AG09319 (cell line): ENCODE results near the gene PFKM.
"Not testable (repeated sequence)": the region's sequence is repeated elsewhere in the genome, so short reads cannot be mapped to it uniquely, and the experiment has no call there.

Experiments
- DNase-seq: peaks from one replicate; pipeline ENCODE4 v3.0.0-alpha.2; 2010; ENCODE audit warnings: low read depth; ENCODE audit errors: extremely low read depth
- TF ChIP-seq, protein P1 (sequence below): IDR thresholded peaks from 2 replicates; pipeline ENCODE4 v1.5.1; 2011; ENCODE audit warnings: low read depth, mild to moderate bottlenecking, inconsistent platforms, low read length, moderate library complexity

PFKM gene

DNA sequence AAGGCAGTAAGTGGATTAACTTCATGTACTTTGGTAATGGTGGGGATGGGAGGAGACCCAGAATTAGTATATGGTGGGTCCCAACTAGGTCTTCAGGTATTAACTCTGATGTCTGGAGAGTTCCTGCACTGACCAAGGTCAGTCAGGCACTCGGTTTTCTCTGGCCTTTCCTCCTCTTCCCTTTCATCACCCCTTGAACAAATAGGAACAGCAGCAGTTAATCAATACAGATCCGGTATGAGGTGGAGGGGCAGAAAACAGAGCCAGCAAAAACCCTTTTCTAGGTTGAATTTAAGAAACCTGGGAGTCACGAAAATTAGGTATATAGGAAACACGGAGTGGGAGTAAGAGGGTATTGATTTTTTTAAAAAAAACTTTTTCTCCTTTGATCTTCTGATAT, 4.0 kb downstream of the PFKM start:
- TF ChIP-seq, protein P1, sequence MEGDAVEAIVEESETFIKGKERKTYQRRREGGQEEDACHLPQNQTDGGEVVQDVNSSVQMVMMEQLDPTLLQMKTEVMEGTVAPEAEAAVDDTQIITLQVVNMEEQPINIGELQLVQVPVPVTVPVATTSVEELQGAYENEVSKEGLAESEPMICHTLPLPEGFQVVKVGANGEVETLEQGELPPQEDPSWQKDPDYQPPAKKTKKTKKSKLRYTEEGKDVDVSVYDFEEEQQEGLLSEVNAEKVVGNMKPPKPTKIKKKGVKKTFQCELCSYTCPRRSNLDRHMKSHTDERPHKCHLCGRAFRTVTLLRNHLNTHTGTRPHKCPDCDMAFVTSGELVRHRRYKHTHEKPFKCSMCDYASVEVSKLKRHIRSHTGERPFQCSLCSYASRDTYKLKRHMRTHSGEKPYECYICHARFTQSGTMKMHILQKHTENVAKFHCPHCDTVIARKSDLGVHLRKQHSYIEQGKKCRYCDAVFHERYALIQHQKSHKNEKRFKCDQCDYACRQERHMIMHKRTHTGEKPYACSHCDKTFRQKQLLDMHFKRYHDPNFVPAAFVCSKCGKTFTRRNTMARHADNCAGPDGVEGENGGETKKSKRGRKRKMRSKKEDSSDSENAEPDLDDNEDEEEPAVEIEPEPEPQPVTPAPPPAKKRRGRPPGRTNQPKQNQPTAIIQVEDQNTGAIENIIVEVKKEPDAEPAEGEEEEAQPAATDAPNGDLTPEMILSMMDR = no peak
- no peak for DNase-seq

DNA sequence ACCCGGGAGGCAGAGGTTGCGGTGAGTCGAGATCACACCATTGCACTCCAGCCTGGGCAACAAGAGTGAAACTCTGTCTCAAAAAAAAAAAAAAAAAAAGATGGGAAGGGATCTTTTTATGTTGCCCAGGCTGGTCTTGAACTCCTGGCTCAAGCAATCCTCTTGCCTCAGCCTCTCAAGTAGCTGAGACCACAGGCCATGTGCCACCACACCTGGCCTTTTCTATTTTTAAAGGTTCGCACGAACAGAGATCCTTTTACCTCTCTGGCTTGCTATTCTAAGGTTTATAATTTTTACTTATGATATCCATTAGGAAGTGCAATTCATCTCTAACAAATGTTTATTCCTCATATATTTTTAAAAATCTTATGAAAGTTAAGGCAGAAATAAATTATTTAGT, 6.4 kb downstream of the PFKM start:
- not testable (repeated sequence) for DNase-seq

DNA sequence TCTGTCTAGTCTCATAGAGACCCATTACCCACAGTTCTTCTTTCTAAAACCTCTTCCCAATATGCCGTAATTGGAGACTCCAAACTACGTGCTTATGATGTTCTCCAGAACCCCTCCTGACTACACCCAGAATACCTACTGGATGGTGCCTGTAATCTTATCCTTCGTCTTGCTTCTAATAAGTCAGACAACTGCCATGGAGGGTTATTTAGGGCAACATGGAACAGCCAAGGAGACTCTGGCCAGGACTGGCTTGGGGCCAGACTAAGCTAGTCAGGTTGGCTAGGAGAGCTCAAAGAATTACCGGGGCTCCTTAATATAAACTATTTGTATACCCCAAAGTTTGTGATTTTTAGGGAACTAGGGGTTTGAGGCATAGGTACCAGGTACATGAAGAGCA, 6.8 kb downstream of the PFKM start:
- no peak for DNase-seq
- TF ChIP-seq, protein P1 = no peak

DNA sequence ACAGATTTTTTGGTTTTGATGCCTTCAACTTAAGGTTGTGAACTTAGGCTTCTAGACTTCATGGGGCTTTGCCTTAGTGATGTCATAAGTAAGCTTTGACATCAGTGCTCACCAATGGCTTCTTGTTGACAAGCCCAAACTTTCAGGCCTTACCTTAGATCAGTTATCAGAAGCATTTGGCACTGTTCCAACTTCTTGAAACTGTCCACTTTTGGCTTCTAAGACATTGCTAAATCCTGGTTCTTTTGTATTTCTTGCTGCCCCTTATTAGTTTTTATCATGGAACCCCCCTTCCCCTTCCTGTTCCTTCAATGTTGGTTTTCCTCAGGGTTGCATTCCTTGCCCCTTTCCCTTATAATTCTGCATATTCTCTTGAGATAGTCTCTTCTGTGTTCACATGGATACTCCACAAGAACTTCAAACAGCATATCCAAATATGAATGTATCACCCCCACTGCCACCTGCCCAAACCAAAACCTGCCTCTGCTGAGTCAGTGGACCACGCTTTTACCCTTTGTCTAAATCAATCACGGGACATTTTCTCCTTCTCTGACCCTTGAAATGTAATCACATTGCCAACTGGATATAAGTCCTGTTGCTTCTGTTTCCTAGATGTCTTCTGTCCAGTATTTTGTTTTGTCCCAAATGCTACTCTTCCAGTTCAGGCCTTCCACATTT, 7.9 kb downstream of the PFKM start:
- TF ChIP-seq, protein P1 = no peak
- DNase-seq = no peak

DNA sequence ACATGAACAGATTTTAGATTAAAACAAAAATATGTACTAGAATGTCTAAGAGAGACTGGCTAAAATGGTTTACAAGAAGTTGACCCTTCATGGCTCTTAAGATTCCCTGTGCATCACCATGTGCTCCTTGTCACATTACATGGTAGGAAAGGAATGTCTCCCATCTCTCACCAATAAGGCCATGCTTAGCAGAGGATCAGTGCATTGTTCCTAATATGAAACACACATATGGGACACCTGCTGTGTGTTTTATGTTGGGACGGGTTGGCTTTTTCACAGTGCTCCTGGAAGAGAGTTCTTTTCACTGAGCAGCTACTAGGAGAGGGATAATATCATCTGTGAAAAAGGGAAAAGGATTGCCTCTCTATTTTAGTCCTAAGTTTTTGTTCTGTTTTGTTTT, 9.6 kb downstream of the PFKM start:
- TF ChIP-seq, protein P1 = no peak
- DNase-seq = no peak

DNA sequence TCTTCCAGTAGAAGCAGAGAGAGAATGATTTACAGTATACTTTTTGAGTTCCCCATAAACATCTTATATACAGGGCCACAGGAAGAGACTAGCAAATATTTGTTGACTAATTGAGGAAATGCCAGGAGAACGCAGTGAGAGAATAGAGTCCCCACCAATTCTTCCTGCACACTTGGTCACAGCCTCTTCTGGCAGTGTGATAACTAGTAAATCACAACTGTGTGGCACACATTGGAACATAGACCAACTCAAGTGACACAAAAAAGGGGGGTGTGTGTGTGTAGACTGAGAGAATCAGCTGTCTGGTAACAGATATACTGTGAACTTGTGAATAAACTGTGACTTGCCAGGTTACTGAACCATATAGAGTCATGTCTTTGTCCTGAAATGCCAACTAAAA, 10.2 kb downstream of the PFKM start:
- TF ChIP-seq, protein P1 = no peak
- no peak for DNase-seq

DNA sequence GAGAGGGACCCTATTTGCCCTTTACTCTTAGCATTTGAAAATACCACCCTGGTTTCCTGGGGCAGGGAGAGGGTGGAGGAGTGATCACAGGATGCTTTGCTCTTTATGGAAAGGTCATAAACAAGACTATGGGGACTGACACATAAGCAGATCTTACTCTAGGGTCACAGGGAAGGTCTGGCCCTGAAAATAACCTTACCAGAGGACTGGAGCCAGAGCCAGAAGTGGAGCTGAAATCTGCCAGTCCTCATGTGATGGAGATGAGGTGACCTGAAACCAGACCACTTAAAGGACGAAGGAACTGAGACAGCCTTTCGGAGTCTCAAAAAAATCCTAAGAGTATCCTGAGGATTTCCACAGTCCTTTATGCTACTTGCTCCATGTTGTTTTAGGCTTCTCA, 12.4 kb downstream of the PFKM start:
- TF ChIP-seq, protein P1 = no peak
- DNase-seq = no peak

DNA sequence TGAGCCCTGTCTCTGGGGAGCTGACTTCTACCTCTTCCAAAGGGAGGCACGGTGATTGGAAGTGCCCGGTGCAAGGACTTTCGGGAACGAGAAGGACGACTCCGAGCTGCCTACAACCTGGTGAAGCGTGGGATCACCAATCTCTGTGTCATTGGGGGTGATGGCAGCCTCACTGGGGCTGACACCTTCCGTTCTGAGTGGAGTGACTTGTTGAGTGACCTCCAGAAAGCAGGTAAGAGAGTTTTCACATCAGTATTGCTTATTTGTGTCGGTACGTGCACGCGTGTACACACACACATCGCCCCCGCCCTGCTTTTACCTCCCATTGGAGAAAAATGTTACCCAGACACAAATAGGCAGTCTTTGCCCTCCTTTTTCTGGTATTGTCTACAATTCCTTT, 13.7 kb downstream of the PFKM start:
- TF ChIP-seq, protein P1 = no peak
- DNase-seq = no peak
